Activated CD8-positive, alpha-beta T cell treated with anti-CD3 and anti-CD28 coated beads for 36 hours (primary cell): ENCODE results near the gene SGCG. TPM values are rescaled to one million over a fixed set of nuclear protein-coding genes. Genes with fewer than 3 reads are reported as not detected.
"Not testable (repeated sequence)": the region's sequence is repeated elsewhere in the genome, so short reads cannot be mapped to it uniquely, and the experiment has no call there.

Source experiments
- ATAC-seq: fragments of 200-7000 bp; cut with Tn5 transposase; one replicate; pipeline ENCODE4 v1.10.0; 2021; ENCODE audit warnings: mild to moderate bottlenecking, moderate library complexity
- CTCF ChIA-PET: fragments of 350-600 bp; sonication (Branson Sonifier 250); formaldehyde crosslinking; loops from one replicate; lab custom pipeline; 2021; ENCODE audit warnings: antibody characterized with exemption; lab: Charles Lee
- POLR2A ChIA-PET: fragments of 350-600 bp; sonication (Branson Sonifier 250); formaldehyde crosslinking; loops from one replicate; lab custom pipeline; 2021; ENCODE audit warnings: antibody characterized with exemption; lab: Charles Lee
- DNase-seq: peaks from one replicate; pipeline ENCODE4 v3.0.0-alpha.2; 2020
- H3K27ac Mint-ChIP-seq: one replicate; pipeline ENCODE4 v1.8.0; 2021; ENCODE audit warnings: mild to moderate bottlenecking, mixed read lengths
- H3K27me3 Mint-ChIP-seq: one replicate; pipeline ENCODE4 v1.8.0; 2021; ENCODE audit warnings: mixed read lengths
- H3K36me3 Mint-ChIP-seq: one replicate; pipeline ENCODE4 v1.8.0; 2021; ENCODE audit warnings: low read depth, mixed read lengths
- H3K4me1 Mint-ChIP-seq: one replicate; pipeline ENCODE4 v1.8.0; 2021; ENCODE audit warnings: low read depth, mixed read lengths
- H3K4me3 Mint-ChIP-seq: one replicate; pipeline ENCODE4 v1.8.0; 2021; ENCODE audit warnings: mild to moderate bottlenecking, moderate library complexity, mixed read lengths
- H3K9me3 Mint-ChIP-seq: one replicate; pipeline ENCODE4 v1.8.0; 2021; ENCODE audit warnings: mixed read lengths
- CTCF ChIP-seq: fragments of 200-600 bp; IDR thresholded peaks from one replicate; pipeline ENCODE4 v1.8.0; 2022; ENCODE audit warnings: antibody characterized with exemption, mild to moderate bottlenecking
- intact Hi-C: fragments of 100-400 bp; cut with micrococcal nuclease; formaldehyde crosslinking; loops from one replicate; pipeline ENCODE4 v1.10.0; 2022
- total RNA-seq, 2 experiments: library from RNA; stranded (reverse); gene quantifications; one replicate each; pipeline ENCODE4 v1.2.3, GENCODE V29; 2021

The SGCG gene
- total RNA-seq, 2 experiments from 2014 or later: not detected

GRCh38 chr13:23279321-23279720, 98.5 kb downstream of the SGCG start:
- intact Hi-C loops: no loop called here
- Mint-ChIP-seq H3K27ac (no peak overlapping the region), H3K4me3 (no peak overlapping the region), H3K36me3 (no peaks in the 10 kb centered on the region), H3K4me1 (no peaks in the 10 kb centered on the region), H3K9me3 (no peaks in the 10 kb centered on the region), H3K27me3 (peaks cover 10% of the 10 kb centered on the region)
- no peak for ATAC-seq
- DNase-seq: no peak
- ChIA-PET POLR2A (no interaction called here), CTCF (no interaction called here)
- no peak for TF ChIP-seq CTCF

GRCh38 chr13:23288564-23288963, 107.8 kb downstream of the SGCG start:
- intact Hi-C loops: no loop called here
- ChIA-PET POLR2A (no interaction called here), CTCF (no interaction called here)
- Mint-ChIP-seq H3K27ac (no peak overlapping the region), H3K4me3 (no peak overlapping the region), H3K9me3 (no peaks in the 10 kb centered on the region), H3K4me1 (no peaks in the 10 kb centered on the region), H3K36me3 (no peaks in the 10 kb centered on the region), H3K27me3 (peaks cover 9% of the 10 kb centered on the region)
- no peak for TF ChIP-seq CTCF
- no peak for DNase-seq
- ATAC-seq: no peak

GRCh38 chr13:23288995-23289394, 108.2 kb downstream of the SGCG start:
- Mint-ChIP-seq H3K4me3 (no peak overlapping the region), H3K4me1 (no peaks in the 10 kb centered on the region), H3K36me3 (no peaks in the 10 kb centered on the region), H3K27me3 (peaks cover 9% of the 10 kb centered on the region), H3K27ac (no peak overlapping the region), H3K9me3 (no peaks in the 10 kb centered on the region)
- DNase-seq (no peak), ATAC-seq (no peak)
- POLR2A ChIA-PET: no interaction called here
- intact Hi-C loops: no loop called here
- no peak for TF ChIP-seq CTCF
- CTCF ChIA-PET: no interaction called here

- Mint-ChIP-seq H3K4me1 (no peaks in the 10 kb centered on the region), H3K9me3 (no peaks in the 10 kb centered on the region), H3K27me3 (peaks cover 7% of the 10 kb centered on the region), H3K4me3 (no peak overlapping the region), H3K27ac (no peak overlapping the region), H3K36me3 (no peaks in the 10 kb centered on the region)
- intact Hi-C loops: no loop called here
- ATAC-seq (no peak), DNase-seq (no peak)
- ChIA-PET POLR2A (no interaction called here), CTCF (no interaction called here)
- no peak for TF ChIP-seq CTCF
Observed at GRCh38 chr13:23289917-23290357, 109.2 kb downstream of the SGCG start.

GRCh38 chr13:23292586-23292985, 111.8 kb downstream of the SGCG start:
- peaks cover 1% of the 10 kb centered on the region for H3K27me3 Mint-ChIP-seq
- no peak for TF ChIP-seq CTCF
- no peak for ATAC-seq
- H3K4me1 Mint-ChIP-seq: no peaks in the 10 kb centered on the region
- no peaks in the 10 kb centered on the region for H3K9me3 Mint-ChIP-seq
- no peak for DNase-seq
- ChIA-PET CTCF (no interaction called here), POLR2A (no interaction called here)
- no peak overlapping the region for H3K27ac Mint-ChIP-seq
- no peaks in the 10 kb centered on the region for H3K36me3 Mint-ChIP-seq
- intact Hi-C loops: no loop called here
- no peak overlapping the region for H3K4me3 Mint-ChIP-seq

- CTCF ChIA-PET, ATAC-seq, DNase-seq, H3K36me3 Mint-ChIP-seq, H3K27me3 Mint-ChIP-seq, H3K9me3 Mint-ChIP-seq, H3K4me1 Mint-ChIP-seq, H3K27ac Mint-ChIP-seq, intact Hi-C loops, H3K4me3 Mint-ChIP-seq, POLR2A ChIA-PET: not testable (repeated sequence)
Observed at GRCh38 chr13:23314837-23315236, 134.1 kb downstream of the SGCG start.
